NB4 (cell line): ENCODE data around the gene CADPS.

ENCODE experiments used
- POLR2A ChIP-seq: IDR thresholded peaks from 2 replicates; pipeline ENCODE4 v1.6.1; 2011; ENCODE audit warnings: mild to moderate bottlenecking; ENCODE audit not compliant: insufficient read length; ENCODE audit errors: extremely low read depth
- TF ChIP-seq, protein P1 (sequence below): IDR thresholded peaks from 2 replicates; pipeline ENCODE4 v1.6.1; 2011; ENCODE audit warnings: low read depth, low read length

DNA sequence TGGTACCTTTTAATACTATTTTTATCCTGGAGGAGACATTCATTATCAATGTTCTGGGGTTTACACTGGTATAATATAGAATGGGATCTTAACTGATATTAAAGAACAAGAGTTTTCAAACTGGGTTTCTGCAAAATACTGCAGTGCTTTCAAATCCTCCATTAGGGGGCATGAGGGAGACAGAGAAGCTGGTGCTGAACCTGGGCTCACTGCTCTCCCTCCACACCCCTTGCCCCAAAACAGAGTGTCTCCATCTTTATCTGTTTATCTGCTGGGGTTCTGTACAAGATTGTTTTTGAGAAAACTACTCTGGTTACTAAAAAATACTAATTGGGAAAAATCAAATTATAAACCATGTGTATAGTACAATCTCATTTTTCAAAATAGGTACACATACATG, 41.7 kb downstream of the CADPS start:
- TF ChIP-seq, protein P1, sequence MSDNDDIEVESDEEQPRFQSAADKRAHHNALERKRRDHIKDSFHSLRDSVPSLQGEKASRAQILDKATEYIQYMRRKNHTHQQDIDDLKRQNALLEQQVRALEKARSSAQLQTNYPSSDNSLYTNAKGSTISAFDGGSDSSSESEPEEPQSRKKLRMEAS = no peak
- TF ChIP-seq POLR2A = no peak
